Activated naive CD4-positive, alpha-beta T cell (primary cell): Measurements from ENCODE around the gene ARHGEF6.

ENCODE experiments used
- DNase-seq, 4 experiments: peaks; one replicate each; lab custom pipeline; 2025; lab: John Stamatoyannopoulos, UW

ARHGEF6 gene

DNA sequence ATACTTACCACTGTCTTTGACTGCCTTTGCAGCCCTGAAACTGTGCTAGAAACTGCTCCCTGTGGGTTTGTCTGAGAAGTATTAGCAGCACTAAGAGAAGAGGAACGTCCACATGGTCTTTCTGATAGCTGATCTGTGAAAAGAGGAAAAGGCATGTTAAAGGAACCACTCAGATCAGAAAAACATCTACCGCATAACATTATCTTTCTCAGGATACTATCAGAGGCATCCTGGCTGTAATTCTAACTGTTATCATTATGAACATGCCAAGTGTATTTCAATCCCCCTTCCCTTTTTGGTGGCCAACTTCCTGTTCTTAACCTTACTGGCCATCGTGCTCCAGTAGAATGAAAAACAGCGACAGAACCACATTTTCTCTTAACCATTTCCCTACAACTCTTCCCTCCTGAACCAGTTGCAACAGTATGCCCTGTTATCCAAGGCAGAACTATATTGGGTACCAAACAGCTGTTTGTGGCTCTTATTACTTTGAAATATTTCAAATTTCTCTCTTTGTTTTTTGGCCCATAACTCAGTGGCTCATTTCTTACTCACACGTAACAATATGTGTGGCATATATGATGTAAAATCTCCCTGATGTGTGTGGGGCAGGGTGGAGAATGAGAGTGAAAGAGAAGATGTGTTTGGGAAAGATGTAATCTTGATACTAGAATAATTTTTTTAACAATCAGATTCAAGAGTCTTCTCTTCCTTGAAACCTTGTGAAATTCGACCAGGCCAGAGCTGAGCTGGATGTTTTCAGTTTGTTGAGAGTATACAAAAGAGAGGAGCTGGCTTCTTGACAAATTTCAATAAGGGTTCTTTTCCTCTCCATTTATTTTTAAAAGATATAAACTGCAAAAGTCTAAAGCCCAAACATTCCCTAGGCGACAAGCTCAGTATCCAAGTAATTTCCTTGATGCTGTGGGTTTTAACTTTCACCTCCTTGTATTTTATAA lies 35.2 kb downstream of the ARHGEF6 start:
- no peak for DNase-seq

GRCh38 chrX:136742721-136743379 lies 37.9 kb downstream of the ARHGEF6 start:
- DNase-seq = no peak

- DNase-seq = no peak
Observed at GRCh38 chrX:136738049-136738729, 42.5 kb downstream of the ARHGEF6 start.

GRCh38 chrX:136736690-136737089 lies 44.0 kb downstream of the ARHGEF6 start:
- no peak for DNase-seq

DNA sequence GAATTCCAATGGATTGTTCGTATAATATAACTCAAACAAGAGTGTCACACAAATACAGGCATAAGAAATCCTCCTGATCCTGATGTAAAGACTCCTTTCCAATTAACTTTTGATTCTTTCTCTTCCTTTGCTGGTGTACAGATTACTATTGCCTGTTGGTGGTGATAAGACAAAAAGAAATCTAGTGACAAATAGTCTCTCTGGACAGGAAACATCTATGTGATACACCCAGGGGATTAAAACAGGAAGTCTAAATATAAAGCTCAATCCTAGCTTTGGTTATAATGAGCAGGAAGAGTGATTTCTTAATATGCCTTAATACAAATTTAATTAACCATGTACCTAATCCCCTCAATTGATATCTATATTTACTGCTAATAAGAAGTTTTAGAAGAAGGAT lies 45.1 kb downstream of the ARHGEF6 start:
- no peak for DNase-seq

GRCh38 chrX:136733613-136734012 lies 47.1 kb downstream of the ARHGEF6 start:
- no peak for DNase-seq

GRCh38 chrX:136731798-136732197 lies 48.9 kb downstream of the ARHGEF6 start:
- no peak for DNase-seq

DNA sequence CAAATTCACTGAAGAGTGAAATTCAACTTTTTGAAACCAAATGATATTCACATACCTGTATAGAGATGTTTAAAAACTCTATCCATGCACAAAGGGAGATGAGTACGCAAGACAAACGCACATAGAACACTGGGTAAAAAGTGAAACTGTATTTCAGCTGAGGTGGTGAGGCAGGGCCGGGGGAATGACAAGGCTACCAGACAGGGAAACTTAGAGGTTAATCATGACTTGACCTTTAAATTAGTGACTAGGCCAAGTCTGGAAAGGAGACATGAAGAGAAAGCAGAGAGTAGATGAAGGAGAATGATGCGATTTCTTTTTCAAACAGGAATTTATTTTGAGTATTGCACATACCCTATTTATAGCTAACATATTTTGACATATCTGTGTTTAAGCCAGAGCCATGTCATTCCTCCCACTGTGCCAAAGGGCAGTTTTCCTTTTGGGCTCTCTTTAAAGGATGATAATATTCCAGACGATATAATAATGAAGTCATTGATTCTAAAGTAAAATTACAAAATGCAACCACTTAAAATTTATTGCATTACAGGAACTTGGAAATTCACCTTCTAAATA lies 49.4 kb downstream of the ARHGEF6 start:
- DNase-seq = no peak

DNA sequence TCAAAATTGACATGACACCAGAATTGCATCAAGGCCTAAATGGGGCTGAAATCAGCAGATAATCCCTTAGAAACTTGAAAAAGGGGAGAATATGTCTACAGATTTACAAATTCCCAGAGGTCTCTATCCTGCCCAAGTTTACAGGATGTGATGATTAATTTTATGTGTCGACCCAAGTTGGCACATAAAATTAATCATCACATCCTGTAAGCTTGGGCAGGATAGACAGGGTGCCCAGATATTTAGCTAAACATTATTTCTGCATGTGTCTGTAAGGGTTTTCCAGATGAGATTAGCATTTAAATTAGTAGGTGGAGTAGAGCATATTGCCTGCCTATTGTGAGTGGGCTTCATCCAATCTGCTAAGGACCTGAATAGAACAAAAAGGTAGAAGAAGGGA lies 52.3 kb downstream of the ARHGEF6 start:
- DNase-seq = no peak

DNA sequence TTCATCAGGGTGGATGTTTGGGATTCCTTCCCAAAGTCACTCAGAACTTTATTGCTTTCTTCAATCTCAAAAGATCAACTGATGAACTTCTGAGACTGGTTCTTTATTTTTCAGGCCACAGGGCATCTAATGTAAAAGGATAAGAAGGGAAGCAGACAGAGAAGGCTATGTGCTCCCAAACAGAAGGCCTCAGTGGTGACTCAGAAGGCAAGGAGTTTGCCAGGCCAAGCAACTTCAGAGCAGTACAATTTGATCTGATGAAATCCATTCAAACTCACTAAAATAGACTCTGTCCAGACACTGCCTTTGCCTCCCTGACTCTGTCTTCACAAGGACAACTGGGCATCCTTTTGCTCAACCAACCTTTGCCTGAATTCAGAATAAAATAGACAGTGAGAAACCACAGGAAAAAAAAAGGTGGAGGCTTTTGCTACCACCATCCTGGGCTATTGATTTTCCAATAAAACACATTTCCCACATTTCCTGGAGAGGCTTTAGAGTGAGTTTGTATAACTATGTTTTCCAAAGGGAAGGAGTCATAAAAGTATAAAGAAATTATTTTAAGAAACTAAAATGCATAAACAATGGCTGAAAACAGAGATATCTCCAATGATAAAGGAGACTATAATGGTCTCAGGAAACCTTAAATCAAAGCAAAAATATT lies 55.2 kb downstream of the ARHGEF6 start:
- no peak for DNase-seq

GRCh38 chrX:136718091-136718490 lies 62.6 kb downstream of the ARHGEF6 start:
- no peak for DNase-seq

GRCh38 chrX:136714626-136715599 lies 65.8 kb downstream of the ARHGEF6 start:
- no peak for DNase-seq

GRCh38 chrX:136712650-136713310 lies 68.0 kb downstream of the ARHGEF6 start:
- no peak for DNase-seq

DNA sequence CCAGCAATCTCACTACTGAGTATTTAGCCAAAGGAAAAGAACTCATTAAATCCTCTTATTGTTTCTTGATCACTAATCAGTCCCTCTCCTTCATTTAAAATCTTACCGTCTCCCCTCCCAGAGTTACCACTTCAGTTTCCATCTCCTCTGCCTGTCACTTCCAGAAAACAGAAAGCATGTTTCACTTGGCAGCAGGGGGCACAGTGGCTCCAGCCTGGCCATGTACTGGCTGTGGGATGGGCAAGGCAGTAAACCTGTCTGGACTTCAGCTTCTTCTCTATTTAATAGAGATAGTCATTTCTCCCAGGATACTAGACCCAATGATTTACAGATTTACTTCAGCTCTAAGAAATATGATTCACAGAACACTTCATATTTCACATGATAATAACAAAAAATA lies 69.6 kb downstream of the ARHGEF6 start:
- DNase-seq = no peak

DNA sequence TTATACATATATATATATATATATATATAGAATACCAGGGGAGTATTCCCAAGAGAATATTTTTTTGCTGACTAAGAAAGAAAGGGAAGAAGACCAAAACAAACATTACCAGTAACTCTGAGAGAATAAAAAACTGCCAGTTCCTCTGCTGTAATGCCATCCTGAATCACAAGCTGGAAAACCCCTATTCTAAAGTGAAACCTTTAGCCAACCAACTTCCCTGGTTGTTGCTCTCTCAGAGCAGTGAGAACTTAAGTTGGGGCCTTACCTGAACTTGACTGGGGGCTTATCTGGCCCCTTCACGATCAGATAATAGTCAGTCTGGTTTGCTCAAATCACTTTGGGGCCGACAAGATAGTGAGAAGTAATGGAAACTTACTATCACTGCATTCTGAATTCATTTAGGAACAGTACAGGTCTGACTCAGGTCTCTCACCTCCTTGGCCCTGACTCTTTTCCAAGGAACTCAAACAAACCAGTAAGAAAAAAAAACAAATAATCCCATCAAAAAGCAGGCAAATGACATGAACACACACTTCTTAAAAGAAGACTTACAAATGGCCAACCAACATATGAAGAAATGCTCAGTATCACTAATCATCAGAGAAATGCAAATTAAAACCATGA lies 70.3 kb downstream of the ARHGEF6 start:
- DNase-seq = no peak

- no peak for DNase-seq
Observed at GRCh38 chrX:136708348-136708747, 72.4 kb downstream of the ARHGEF6 start.

- DNase-seq = no peak
Observed at GRCh38 chrX:136697156-136697555, 83.6 kb downstream of the ARHGEF6 start.

GRCh38 chrX:136694431-136695087 lies 86.2 kb downstream of the ARHGEF6 start:
- DNase-seq = no peak

DNA sequence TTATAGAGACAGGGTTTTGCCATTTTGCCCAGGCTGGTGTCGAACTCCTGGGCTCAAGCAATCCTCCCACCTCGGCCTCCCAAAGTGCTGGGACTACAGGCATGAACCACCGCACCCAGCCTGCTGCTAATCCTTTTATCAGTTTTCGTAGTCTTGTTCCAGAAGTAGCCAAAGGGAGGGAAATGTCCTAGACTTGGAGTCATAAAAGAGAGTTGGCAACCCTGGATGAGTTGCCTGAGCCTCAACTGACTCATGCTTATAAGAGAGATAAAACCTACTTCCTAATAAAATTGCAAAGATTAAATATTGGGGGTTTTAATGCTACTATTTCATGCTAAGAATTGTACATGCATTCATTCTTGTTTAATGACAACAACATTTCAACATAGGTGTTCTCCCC lies 88.5 kb downstream of the ARHGEF6 start:
- DNase-seq = no peak
